ENCODE results near the gene FGF18. TPM values are rescaled to one million over a fixed set of nuclear protein-coding genes. Genes with fewer than 3 reads are reported as not detected.
A peak's percentile ranks its signal among the peaks of the same experiment; 100 is the strongest.

FGF18 gene
- total and polyA plus RNA-seq, 7 donors = 0.28 to 3.0 (median 0.48) TPM; not detected in 3

DNA sequence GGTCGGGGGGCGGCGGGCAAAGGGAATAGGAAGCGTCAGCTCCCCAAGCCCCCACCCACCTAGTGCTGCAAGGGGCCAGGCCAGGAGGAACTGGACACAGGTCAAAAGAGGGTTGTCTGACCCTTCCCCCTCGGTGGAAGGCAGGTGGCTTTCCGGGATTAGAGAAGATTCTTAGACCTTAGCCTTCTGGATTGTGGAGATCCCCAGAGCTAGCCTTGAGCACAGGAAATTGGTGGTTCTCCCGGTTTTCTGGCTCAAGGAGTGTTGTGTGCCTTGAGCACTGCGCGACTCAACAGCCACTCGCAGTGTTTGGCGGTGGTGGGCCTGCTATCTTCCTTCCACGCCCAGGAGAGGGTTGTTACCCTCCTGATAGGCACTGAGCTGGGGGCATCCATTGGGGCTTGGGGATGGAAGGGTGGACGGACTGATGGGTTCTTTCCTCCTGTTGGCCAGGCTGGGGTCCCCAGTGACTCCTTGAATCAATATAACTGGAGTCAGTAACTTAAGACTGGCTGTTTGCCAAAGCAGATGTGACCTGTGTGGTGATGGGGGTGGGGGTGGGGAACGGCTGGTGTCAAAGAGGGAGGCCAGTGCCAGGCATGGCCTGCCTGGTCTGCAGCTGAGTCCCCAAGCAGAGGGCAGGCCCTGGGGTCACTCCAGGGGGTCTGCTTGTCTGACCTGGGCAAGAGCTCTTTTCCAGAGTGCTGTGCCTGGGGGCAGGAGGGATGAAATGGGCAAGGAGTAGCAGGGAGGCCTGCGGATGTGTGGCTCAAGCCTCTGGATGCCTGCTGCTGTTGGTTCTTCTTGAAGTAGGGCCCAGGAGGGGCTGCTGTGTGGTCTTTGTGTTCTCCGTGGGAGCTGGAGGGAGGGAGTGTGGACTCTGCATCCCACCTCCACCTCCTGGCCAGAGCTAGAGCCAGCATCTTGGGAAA, 2.1 kb downstream of the FGF18 start:
- Histone ChIP-seq H3K4me1 (peaks cover 0 to 33% (median 31%) of the 10 kb centered on the region in 4 donors), H3K36me3 (no peaks in the 10 kb centered on the region), H3K27me3 (no peaks in the 10 kb centered on the region), H3K27ac (peak overlapping the region in 2 of 4 donors; percentile 26 to 43), H3K4me3 (peak overlapping the region in 1 of 4 donors; percentile 45), H3K9me3 (no peaks in the 10 kb centered on the region)
- intact Hi-C loops (cut with DNase I) = loop anchor here (10.0 kb wide), 1 partner anchor 183 kb away; no protein-coding TSS in a partner anchor
- DNase-seq = no peak
- TF ChIP-seq EP300 (IDR thresholded peaks at IDR 0.05) (no peak), POLR2AphosphoS5 (IDR thresholded peaks at IDR 0.05) (no peak), POLR2A (IDR thresholded peaks at IDR 0.05) (no peak)
- WGBS, 2 donors = 47 to 64% methylated on average over 16 of the region's 16 CpGs

DNA sequence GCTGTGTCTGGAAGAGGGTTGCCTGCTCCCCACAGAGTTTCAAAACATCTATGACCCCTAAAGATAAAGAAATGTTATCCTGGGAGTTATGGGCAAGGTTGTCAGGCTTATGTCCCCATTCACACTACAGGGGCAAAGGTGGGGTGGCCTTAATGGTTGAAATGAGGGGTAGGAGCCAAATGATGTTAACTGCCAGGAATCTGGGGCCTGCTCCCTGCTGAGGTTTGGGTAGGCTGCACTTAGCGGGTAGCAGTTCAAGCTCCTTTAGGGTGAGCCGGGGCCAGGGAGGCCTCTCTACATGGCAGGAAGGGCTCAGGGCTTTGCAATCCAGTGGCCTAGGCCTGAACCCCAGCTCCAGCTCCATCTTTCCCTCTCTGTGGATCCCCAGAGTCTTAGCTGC, 3.0 kb downstream of the FGF18 start:
- no peak overlapping the region for H3K4me3 ChIP-seq
- intact Hi-C loops (cut with DNase I) = loop anchor here (10.0 kb wide), 1 partner anchor 182 kb away; no protein-coding TSS in a partner anchor
- H3K27me3 ChIP-seq = no peaks in the 10 kb centered on the region
- no peaks in the 10 kb centered on the region for H3K36me3 ChIP-seq
- WGBS, 2 donors = 98 to 99% methylated on average over 2 of the region's 2 CpGs
- TF ChIP-seq, protein P1, sequence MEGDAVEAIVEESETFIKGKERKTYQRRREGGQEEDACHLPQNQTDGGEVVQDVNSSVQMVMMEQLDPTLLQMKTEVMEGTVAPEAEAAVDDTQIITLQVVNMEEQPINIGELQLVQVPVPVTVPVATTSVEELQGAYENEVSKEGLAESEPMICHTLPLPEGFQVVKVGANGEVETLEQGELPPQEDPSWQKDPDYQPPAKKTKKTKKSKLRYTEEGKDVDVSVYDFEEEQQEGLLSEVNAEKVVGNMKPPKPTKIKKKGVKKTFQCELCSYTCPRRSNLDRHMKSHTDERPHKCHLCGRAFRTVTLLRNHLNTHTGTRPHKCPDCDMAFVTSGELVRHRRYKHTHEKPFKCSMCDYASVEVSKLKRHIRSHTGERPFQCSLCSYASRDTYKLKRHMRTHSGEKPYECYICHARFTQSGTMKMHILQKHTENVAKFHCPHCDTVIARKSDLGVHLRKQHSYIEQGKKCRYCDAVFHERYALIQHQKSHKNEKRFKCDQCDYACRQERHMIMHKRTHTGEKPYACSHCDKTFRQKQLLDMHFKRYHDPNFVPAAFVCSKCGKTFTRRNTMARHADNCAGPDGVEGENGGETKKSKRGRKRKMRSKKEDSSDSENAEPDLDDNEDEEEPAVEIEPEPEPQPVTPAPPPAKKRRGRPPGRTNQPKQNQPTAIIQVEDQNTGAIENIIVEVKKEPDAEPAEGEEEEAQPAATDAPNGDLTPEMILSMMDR (IDR thresholded peaks at IDR 0.05) = no peak
- TF ChIP-seq EP300 (IDR thresholded peaks at IDR 0.05) = no peak
- no peak for TF ChIP-seq POLR2A (IDR thresholded peaks at IDR 0.05)
- TF ChIP-seq POLR2AphosphoS5 (IDR thresholded peaks at IDR 0.05) = no peak
- H3K9me3 ChIP-seq = no peaks in the 10 kb centered on the region
- no peak for DNase-seq
- H3K4me1 ChIP-seq = peaks cover 0 to 33% (median 31%) of the 10 kb centered on the region in 4 donors
- no peak overlapping the region for H3K27ac ChIP-seq

DNA sequence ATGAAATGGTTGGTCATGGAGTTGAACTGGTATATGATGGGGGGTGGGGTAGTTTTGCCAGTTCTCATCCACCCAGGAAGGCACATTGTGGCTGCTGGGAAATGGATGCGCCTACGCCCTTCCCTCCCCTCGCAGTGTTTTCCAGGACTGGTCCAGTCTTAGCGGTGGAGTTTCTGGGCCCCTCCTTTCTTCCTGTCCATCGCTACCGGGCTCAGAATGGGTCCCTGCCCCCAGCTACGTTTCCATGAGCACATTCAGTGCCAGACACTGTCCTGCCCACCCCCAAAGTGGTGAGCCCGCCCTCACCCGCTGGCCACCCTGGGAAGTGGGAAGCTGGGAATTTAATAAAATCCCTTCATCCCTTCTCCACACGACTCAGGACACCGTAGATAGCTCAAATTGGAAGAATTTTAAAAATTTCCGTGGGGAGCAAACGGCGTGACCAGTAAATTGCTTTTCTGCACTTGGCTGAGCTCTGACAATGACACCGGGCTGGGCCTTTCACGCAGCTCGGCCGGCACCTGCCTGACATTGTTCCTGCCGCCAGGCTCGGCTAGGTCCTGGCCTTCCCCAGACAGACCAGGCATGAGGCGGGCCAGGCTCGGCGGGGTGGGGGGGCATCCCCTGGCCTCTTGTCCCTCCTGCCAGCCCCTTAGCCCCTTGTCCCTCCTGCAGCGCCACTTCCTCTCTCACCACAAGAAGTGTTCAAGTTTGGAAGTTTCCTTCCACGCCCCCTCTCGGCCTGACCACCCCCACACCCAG, 3.6 kb downstream of the FGF18 start:
- TF ChIP-seq POLR2A (IDR thresholded peaks at IDR 0.05) = no peak
- TF ChIP-seq EP300 (IDR thresholded peaks at IDR 0.05) = no peak
- TF ChIP-seq, protein P1 (IDR thresholded peaks at IDR 0.05) = no peak
- TF ChIP-seq POLR2AphosphoS5 (IDR thresholded peaks at IDR 0.05) = no peak
- 90 to 92% methylated on average over 26 of the region's 26 CpGs for WGBS, 2 donors
- H3K9me3 ChIP-seq = no peaks in the 10 kb centered on the region

DNA sequence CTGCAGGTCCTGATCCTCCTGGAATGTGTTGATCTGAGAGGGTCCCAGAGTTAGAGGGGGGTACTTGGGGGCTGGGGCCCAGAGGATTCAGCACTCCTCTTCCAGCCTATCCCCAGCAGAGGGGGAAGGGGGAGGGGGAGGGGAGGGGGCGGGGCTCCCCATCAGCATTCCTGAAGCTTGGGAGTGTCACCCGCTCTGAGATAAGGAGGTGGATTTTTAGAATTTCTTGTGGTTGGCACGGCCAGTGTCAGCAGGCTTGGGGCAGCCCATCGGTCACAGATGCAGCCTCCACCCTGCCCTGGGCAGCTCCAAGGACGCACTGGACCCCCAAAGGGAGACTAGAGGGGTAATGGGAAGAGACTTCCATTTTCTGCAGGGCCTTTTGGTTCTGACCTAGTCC, 5.3 kb downstream of the FGF18 start:
- 28 to 73% methylated on average over 5 of the region's 5 CpGs for WGBS, 2 donors
- Histone ChIP-seq H3K4me1 (peaks cover 0 to 18% (median 17%) of the 10 kb centered on the region in 4 donors), H3K9me3 (no peaks in the 10 kb centered on the region), H3K27me3 (no peaks in the 10 kb centered on the region), H3K27ac (no peak overlapping the region), H3K36me3 (no peaks in the 10 kb centered on the region), H3K4me3 (no peak overlapping the region)
- DNase-seq = no peak
- TF ChIP-seq POLR2A (IDR thresholded peaks at IDR 0.05) = no peak
- TF ChIP-seq, protein P1 (IDR thresholded peaks at IDR 0.05) = no peak
- intact Hi-C loops (cut with DNase I) = loop anchor here (10.0 kb wide), 1 partner anchor 180 kb away; no protein-coding TSS in a partner anchor

More for the DNA sequence above, 3.6 kb downstream of the FGF18 start:
- H3K4me1 ChIP-seq = peaks cover 0 to 33% (median 31%) of the 10 kb centered on the region in 4 donors
- H3K4me3 ChIP-seq = no peak overlapping the region
- H3K27ac ChIP-seq = no peak overlapping the region
- no peaks in the 10 kb centered on the region for H3K27me3 ChIP-seq
- no peaks in the 10 kb centered on the region for H3K36me3 ChIP-seq
- no peak for DNase-seq
- intact Hi-C loops (cut with DNase I) = loop anchor here (10.0 kb wide), 1 partner anchor 182 kb away; no protein-coding TSS in a partner anchor

Measured in sigmoid colon (tissue), 7 donors.